ENCODE results near the gene GOLGA6A. TPM values are rescaled to one million over a fixed set of nuclear protein-coding genes. Genes with fewer than 3 reads are reported as not detected.
"Not testable (repeated sequence)": the region's sequence is repeated elsewhere in the genome, so short reads cannot be mapped to it uniquely, and the experiment has no call there.

Gene GOLGA6A, protein sequence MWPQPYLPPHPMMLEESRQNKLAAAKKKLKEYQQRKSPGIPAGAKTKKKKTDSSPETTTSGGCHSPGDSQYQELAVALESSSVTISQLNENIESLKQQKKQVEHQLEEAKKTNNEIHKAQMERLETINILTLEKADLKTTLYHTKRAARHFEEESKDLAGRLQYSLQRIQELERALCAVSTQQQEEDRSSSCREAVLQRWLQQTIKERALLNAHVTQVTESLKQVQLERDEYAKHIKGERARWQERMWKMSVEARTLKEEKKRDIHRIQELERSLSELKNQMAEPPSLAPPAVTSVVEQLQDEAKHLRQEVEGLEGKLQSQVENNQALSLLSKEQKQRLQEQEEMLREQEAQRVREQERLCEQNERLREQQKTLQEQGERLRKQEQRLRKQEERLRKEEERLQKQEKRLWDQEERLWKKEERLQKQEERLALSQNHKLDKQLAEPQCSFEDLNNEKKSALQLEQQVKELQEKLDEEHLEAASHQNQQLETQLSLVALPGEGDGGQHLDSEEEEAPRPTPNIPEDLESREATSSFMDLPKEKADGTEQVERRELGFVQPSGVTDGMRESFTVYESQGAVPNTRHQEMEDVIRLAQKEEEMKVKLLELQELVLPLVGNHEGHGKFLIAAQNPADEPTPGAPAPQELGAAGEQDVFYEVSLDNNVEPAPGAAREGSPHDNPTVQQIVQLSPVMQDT
- total RNA-seq (2014; rRNA removed; shearing (Covaris generic)) = not detected in 2 replicates

DNA sequence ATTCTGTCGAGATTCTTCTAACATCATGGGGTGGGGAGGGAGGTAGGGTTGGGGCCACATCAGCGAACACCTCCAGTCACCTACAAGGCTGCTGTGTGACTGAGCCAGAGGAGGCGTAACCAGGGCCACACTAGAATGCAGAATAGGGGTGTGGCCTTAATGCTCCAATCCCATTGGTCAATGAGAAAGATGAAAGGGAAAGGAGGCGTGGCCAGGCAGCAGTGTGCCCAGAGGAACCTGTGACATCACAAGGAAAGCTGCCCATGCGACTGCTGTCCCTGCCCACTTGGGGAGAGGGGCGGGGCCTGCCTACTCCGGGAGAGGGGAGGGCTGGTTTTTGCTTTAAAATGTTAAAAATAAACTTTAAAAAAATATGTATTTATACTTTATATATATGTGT is at the start of gene GOLGA6A:
TSS of gene GOLGA6A (minus strand) at position 101 of the 400 bp plus-strand sequence. CDS start at position 60, 41 bp downstream.
- not testable (repeated sequence) for DNase-seq (ENCODE audit: low read depth)

DNA sequence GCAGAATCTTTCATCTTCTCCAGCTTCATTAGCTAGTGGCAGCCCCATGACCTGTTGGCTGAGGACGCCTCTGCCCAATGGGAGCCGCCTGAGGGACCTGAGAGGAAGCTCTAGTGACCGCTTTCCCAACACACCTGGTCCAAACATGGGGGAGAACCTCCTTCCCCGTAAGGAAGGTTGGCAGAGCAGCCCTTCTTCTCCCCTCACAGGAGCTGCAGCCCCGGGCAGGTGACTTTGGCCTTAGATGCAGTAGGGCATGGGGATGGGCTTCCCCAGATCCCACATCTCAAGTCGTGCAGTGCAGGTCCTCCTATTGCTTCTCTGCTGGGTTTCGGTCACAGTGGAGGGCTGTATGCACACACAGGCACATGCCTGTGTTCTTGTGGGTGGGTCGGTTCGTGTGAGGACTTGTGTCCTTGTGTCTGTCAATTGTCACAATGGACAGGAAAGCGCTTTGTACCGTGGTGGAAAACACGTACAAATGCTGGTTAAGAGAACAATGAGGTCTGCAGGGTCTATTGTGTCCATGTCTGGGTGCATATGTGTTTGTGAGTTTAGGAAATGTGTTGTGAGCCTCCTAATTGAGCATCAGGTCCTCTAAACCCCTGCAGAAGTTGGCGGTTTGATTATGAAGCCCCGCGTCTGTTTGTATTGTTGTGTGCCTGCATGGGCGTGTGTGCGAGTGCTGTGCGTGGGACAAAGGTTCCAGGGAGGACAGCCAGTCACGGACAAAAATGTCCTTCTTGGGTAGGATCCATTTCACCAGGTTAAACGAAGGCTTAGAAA is 49.5 kb upstream of the GOLGA6A start:
- DNase-seq (ENCODE audit: low read depth) = no peak

DNA sequence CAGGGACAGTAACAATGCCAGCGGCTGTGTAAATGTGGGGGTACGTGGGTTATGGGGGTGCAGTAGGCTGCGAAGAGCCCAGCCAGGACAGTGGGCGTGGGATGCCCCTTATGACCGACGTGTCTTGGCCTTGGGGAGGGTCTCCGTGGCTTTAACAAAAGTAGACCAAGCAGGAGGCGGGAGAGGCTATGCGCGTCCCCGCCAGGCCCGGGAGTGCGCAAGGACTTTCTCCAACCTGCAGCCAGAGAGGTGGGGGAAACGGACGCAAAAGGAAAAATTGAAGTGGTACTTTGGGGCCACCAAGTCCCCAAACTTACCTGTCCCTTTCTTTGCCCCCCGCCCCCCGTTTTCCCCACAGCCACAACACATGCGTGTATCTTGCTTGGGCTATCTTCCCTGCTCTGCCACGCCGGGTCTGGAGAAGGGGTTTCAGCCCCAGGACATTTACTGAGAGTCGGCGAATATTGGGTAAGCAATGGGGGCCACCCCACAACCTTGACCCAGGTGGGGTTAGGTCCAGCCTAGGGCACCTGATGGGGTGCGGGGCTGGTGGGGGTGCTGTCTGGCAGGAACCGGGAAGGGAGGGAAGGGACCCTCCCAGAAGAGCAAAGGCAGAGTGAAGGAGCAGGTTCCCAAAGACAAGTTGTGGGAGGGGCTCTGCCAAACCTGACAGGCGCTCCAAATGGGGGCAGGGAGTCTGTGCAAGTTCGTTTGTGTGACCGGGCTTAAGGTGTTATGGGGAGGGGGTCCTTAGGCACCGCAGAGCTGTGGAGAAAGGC is 48.7 kb upstream of the GOLGA6A start:
- no peak for DNase-seq (ENCODE audit: low read depth)

DNA sequence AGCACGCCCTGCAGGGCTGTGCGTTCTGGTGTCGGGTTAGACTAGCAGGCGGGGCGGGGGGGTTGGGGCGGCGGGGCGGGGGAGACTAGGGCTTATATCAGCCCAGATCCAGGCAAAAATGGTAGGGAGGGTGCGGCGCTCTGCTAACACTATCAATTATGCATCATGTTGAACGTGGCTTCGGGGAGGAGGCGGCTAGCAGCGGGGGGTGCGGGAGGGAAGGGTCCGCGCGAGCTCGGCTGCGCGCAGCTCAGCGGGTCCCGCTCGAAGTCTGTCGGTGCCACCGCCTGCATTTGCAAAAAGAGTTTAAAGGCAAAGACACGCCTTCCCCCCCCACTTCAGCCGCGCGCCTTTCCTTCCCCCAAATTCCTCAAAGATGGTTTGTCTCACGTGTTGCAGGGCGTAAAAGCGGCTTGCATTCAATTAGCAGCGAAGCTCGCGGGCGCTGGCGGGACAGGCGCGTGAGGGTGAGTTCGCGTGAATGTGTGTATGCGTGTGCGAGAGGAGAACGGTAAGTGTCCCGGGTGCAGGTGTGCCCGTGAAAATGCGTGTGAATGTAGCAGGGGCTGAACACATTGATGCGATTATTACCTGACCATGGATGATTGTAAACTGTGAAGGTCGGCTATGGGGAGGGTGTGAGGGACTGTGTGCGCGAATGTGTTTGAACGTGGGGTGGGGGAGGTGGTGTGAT is 48.0 kb upstream of the GOLGA6A start, which contains the start of gene ISLR2:
TSS of gene ISLR2 (plus strand) at position 432 of the 694 bp plus-strand sequence. CDS start 2,169 bp downstream, outside the sequence.
- DNase-seq (ENCODE audit: low read depth) = peak; percentile 46

DNA sequence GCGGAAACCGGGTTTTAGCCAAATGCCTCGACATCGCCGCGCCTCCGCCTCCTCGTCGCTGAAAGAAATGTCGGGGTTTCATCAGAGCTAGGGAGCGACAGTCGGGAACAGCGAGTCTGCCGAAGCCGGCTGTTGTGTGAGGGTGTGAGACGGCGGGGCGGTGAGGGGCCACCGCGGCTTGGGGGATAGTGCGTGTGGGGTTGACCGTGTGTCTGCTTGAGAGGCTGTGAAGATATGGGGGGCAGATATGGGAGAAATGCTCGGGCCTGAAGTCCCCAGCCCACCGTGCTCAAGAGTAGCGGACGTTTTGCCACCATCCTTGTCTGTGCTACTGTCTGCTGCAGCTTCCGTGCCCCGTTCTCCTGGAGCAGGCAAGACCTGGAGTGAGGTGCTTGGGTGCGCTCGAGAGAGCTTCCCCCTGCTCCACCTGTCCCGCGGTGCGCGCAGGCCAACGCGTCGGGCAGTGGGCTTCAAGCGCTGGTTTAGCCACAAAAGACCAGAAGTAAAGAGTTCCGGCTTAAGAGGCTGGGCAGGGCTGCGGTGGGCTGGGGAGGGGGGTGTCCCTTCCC is 47.3 kb upstream of the GOLGA6A start:
- no peak for DNase-seq (ENCODE audit: low read depth)

DNA sequence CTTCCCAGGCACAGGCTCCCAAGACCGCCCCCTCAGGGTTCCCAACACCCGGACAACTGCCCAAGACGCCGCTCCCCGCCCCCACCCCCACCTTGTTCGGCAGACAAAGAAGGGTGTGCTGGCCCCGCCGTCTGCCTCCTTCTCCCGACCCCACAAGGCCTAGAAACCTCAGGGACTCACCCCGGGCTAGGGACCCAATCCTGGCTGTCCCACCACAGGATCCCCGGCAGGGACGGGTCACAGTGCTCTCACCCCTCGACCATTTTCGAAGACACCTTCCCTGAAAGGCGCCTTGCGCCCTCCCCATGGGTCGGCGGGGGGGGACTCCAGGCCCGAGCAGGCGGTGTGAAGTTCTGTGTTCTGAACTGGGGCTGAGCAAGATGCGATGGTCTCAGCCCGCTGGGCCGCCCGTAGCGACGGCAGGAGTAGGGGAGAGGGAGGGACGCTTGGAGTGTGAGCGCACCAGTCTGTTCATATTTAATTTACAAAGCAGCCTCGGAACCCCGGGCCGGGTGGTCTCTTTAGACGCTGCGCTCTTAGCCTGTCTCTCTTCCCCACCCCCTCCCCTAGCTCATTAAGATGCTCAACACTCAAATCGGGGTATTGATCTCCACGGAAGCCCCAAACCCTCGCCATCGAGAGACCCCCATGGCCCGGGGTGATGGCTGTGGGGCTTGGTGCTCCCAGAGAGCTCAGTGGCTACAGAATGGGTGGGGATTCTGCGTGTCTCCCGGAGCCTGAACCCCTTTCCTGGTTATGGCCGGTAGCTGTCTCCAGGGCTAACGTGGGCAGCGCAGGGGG is 46.6 kb upstream of the GOLGA6A start:
- no peak for DNase-seq (ENCODE audit: low read depth)

DNA sequence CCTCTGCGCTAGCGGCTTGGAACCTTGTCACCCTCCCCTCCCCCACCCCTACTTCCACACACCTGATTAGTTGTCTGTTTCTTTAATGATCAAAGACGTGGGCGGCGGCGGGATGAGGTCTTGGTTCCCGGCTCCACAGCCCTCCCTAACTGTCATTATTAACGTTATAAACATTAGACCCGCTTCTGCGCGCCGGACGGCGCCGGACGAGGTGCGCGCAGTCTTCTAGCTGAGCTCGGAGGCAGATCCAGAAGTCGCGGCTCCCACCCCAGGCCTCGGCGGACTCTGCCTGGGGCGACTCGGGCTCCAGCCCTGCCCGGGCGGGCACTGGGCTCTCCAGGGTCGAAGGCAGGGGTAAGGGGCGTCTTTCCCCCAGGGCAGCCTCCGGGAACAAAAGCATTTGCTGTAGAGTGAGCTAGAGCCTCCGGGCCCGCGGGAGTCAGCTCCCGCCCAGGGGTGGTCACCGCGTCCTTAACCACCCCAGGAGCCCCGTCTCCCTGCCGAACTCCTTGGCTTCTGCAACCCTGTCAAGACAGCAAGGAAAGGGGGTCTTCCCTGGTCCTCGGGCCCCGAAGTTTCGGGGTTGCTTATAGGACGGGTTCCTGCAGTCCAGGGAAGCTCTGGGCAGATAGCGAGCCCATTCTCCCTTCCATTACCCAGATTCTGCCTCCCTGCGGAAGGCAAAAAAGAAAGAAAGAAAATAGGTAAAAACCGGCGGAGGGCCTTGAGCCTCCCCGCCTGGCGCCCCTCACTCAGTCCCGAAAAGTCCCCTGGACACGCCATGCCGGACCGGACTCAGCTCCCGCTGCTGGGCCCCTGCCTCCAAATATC is 45.8 kb upstream of the GOLGA6A start:
- peak; percentile 57 for DNase-seq (ENCODE audit: low read depth)

DNA sequence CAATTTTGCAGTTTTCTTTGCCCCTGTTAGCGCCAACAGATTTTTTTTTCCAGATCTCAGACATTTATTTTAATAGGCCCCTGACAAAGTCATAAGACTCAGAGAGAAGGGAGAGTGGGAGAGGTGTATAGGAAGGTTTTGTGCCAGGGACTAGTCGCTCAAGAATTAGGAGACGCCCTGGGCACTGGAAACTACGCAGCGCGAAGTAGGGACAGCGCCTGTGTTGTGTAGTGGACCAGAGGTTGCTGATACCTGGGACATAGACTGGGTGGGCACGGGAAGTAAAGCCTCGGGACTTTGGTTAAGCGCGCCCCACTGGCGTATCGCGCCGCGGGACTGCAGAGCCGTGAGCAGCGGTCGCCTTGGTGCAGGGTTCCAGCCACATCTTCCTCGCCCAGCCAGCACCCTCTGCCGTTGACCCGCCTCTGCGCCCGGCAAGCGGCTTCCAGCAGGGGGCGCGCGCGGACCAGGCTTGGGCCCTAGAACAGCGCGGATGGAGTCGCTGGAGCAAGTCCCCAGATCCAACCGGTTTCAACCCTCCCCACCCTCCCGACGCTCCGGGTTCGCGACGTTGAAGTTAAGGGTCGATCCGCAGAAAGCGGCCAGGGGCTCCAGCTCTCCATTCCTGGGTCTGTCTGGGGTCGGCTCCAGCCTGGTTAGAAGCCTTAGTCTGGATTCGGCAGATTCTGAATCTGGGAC is 45.1 kb upstream of the GOLGA6A start:
- DNase-seq (ENCODE audit: low read depth) = peak; percentile 82

DNA sequence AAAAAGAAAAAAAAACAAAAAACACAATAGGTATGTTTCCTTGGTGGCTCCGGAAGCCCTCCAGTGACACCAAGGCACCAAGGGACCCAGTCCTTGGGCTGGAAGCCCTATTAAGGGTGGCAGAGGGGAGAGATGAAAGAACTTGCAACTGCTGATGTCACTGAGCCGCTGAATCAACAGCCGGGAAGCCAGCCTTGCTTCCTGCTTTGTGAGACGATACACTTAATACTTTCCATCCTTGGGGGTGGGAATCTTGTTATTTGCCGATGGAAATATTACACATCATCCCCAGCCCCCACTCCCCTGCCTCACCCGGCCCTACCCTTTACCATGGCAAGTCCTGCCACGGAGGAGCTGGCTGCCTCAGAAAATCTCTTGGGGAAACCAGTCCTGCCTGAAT is 42.4 kb upstream of the GOLGA6A start:
- no peak for DNase-seq (ENCODE audit: low read depth)

DNA sequence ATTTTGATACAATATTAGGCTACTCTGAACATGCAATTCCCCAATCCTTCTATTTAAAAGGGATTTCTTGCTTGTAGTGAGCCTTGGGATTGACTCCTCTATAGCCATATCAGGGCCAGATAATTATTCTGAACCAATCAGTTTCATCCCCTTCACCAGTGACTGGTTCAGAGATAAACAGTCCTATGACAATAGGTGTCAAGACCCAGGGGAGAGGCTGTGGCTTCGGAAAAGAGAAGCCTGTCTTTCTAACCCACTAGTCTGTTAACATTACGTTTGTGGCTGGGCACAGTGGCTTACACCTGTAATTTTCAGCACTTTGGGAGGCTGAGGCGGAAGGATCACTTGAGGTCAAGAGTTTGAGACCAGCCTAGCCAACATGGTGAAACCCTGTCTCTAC is 41.8 kb upstream of the GOLGA6A start:
- no peak for DNase-seq (ENCODE audit: low read depth)

DNA sequence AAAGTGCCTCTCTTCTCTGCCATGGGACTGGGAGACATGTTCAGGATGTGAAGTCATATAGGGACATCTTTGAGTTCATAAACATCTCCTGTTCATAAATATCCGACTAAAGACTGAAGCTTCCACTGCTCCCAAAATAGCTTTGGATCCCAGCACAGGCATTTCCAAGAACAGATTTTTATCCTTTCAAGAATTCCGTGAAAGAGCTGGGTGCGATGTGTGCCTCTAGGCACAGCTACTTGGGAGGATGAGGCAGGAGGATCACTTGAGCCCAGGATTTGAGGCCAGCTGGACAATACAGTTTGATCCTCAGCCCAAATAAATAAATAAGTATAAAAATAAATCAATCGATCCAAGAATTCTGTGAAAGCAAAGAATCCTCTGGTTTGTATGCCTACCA is 41.3 kb upstream of the GOLGA6A start:
- no peak for DNase-seq (ENCODE audit: low read depth)

DNA sequence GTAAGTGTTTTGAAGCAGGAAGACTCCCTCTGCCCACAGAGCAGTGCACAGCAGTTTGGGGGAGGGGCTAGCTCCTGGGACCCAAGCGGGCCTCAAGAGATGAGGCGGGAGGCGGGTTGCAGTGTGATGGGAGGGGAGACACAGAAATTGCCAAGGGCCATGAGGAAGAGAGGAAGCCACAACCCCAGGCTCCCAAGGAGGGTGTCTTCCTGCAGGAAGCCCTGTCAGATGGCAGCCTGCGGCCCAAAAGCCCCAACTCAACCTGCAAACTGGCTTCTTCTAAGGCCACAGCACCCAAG is 40.7 kb upstream of the GOLGA6A start:
- peak; percentile 19 for DNase-seq (ENCODE audit: low read depth)

DNA sequence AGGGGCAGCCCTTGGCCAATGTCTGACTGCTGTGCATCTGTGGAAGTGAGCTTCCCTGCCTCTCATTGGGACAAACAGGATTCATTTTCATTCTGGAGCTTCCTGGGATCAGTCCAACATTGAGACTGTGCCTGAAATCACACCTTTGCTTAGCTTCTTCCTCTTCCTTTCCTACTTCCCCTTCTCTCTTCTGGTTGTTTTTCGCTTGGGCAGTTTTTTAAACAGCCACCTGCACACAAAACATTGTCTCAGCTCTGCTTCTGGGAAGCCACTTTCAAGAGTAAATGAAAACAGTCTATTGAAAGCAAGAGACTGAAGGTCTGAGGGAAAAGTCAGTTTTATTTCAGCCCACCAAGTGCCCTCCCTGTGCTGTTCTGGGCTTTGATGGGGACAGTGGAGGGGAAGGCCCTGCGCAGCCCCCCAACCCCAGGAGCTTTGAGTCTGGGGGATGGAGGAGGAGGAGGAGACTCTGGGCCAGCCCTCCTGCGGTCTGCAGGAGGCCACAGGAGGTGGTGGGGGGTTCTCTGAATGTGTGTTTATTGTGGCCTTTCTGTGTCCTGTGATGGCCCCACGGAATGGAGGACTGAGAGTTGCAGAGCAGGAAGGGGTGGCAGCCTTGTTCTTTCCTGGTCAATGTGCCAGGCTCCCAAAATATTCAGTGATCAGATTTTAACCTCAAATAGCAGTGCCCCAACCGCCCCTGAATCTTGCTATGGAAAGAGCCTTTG is 40.2 kb upstream of the GOLGA6A start:
- DNase-seq (ENCODE audit: low read depth) = no peak

DNA sequence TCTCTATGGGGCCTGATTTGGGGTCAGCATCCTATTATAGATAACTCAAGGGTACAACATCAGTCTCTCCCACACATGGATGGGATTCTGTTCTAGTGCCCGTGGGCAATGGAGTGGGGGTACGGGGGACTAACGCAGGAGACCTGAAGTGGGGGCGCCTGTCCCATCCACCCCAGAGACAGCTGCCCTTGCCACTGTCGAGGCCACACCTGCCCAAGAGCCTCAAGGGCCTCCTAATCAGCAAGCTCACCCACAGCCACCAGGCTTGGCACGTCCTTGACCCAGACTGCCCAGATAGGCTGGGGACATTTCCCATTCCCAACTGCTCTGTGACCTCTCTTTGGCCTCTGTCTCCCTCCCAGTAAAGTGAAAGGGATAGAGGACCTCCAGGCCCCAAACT is 39.5 kb upstream of the GOLGA6A start:
- no peak for DNase-seq (ENCODE audit: low read depth)

DNA sequence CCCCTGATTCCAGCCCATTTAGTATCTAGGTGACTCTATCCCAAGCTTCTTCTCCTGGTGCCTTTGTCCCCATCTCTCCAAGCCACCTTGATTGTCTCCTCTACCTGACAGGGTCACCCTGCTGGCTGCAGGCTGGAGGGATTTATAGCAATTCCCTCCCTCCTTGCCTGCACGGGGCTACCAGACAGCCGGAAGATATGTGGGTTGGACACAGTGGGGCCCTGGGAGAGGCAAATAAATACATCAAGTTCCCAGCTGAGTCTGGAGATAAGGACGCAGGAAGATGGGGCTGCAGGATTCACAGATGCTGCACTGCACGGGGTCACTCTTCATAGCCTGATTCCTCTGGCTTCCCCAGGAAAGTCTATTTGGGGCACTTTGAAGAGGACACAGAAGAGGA is 38.7 kb upstream of the GOLGA6A start:
- DNase-seq (ENCODE audit: low read depth) = no peak

DNA sequence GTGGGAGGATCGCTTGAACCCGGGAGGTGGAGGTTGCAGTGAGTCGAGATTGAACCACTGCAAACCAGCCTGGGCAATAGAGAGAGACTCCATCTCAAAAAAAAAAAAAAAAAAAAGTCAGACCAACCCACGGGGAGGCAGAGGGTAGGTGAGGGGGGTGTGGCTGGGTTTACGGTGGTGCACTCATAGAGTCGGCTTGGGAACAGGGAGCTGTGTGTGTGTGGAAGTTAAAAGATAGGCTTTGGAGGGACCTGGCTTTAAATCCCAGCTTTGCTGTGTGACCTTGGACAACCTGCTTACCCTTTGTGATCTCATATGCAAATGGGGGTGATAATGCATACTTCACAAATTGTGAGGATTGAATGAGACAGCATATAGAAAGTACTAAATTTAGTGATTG is 38.1 kb upstream of the GOLGA6A start:
- DNase-seq (ENCODE audit: low read depth) = no peak

DNA sequence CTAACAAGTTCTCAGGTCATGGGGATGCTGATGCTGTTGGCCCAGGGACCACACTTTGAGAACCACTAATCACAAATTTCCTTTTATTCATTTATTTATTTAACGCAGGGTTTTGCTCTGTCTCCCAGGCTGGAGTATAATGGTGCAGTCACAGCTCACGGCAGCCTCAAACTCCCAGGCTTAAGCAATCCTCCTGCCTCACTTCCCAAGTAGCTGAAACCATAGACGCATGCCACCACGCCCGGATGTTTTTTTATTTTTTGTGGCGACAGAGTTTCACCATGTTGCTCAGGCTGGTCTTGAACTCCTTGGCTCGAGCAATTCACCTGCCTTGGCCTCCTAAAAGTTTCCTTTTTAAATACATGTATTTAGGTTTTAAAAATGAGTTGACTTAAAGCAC is 27.4 kb upstream of the GOLGA6A start:
- no peak for DNase-seq (ENCODE audit: low read depth)

DNA sequence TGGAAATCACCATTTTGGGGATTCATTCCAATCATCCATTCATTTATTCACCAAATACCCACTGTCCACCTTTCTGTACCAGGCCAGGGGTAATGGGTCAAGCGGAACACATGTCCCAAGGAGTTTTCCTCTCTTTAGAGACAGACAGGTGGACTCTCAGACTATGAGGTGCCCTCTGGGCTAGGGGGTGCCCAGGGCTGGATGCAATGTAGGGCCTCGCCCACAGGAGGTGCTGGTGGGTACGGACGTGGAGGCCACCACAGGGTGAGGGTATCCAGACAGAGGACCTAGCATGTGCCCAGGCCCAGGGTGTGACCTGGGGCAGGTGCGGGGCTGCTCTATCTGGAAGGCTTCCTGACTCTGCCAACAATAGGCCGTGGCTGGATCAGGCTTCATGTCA is 26.3 kb upstream of the GOLGA6A start:
- DNase-seq (ENCODE audit: low read depth) = not testable (repeated sequence)

All from RPMI7951 (cell line).